Adipocyte (in vitro differentiated cells): Measurements from ENCODE around the gene TEDC1.

ENCODE experiments used
- DNase-seq: peaks from one replicate; pipeline ENCODE4 v3.0.0-alpha.2; 2015; ENCODE audit warnings: low read depth
- H3K27me3 ChIP-seq: replicated peaks from 2 replicates; pipeline ENCODE4 v1.7.0; 2013; ENCODE audit warnings: mild to moderate bottlenecking, low read length, moderate library complexity; ENCODE audit not compliant: control insufficient read depth, insufficient read depth
- H3K36me3 ChIP-seq: 2 replicates; pipeline ENCODE4 v1.7.0; 2013; ENCODE audit warnings: low read length, mild to moderate bottlenecking, moderate library complexity; ENCODE audit not compliant: control insufficient read depth, insufficient read depth, severe bottlenecking
- H3K4me1 ChIP-seq: 2 replicates; pipeline ENCODE4 v1.7.0; 2013; ENCODE audit warnings: mild to moderate bottlenecking, low read length, moderate library complexity; ENCODE audit not compliant: control insufficient read depth, insufficient read depth
- H3K4me3 ChIP-seq: 2 replicates; pipeline ENCODE4 v1.7.0; 2013; ENCODE audit warnings: mild to moderate bottlenecking, low read length, moderate library complexity
- H3K9ac ChIP-seq: 2 replicates; pipeline ENCODE4 v1.7.0; 2013; ENCODE audit warnings: mild to moderate bottlenecking, low read length, moderate library complexity
- H3K9me3 ChIP-seq: 2 replicates; pipeline ENCODE4 v1.7.0; 2013; ENCODE audit warnings: mild to moderate bottlenecking, low read length, moderate library complexity; ENCODE audit not compliant: control insufficient read depth

TEDC1 gene

GRCh38 chr14:105498430-105499255 lies 7.6 kb downstream of the TEDC1 start:
- Histone ChIP-seq H3K27me3 (no peaks in the 10 kb centered on the region), H3K36me3 (no peaks in the 10 kb centered on the region), H3K4me3 (no peak overlapping the region), H3K9me3 (no peaks in the 10 kb centered on the region), H3K4me1 (no peaks in the 10 kb centered on the region), H3K9ac (no peak overlapping the region)
- no peak for DNase-seq

- no peaks in the 10 kb centered on the region for H3K4me1 ChIP-seq
- H3K9ac ChIP-seq = no peak overlapping the region
- DNase-seq = no peak
- no peak overlapping the region for H3K4me3 ChIP-seq
- no peaks in the 10 kb centered on the region for H3K27me3 ChIP-seq
- H3K9me3 ChIP-seq = no peaks in the 10 kb centered on the region
- no peaks in the 10 kb centered on the region for H3K36me3 ChIP-seq
These were observed 8.4 kb downstream of the TEDC1 start for GRCh38 chr14:105499256-105500035.

DNA sequence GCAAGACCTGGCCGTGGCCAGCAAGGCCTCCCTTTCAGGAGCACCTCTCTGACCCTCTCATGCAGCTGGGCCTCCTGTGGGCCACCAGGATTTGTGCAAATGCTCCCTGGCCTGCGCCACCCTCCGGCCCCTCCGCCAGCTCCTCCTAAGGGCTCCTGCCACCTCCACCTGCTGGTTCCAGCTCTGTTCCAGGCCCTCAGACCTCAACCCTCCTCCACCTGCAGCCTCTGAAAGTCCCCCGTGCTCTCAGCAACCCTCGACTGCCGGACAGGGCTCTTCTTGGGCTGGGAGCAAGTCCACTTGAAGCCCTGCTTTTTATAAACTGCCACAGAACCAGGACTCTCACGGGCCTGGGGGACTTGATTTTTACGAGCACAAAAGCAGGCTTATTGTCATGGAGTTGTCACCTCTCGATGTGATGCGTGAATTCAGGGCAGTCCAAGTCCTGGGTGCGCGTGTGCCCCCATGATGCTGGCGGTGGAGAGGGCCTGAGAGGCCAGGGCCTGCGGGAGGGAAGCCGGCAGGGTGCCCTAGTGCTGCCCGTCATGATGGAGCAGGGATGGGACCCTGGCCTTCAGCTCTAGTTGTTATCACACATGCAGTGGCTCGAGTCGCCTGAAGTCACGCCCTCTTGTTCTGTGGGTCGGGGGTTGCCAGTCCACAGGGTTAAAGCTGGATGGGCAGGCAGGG lies 9.1 kb downstream of the TEDC1 start:
- no peak for DNase-seq
- Histone ChIP-seq H3K36me3 (no peaks in the 10 kb centered on the region), H3K27me3 (no peaks in the 10 kb centered on the region), H3K9ac (no peak overlapping the region), H3K4me3 (no peak overlapping the region), H3K4me1 (no peaks in the 10 kb centered on the region), H3K9me3 (no peaks in the 10 kb centered on the region)

DNA sequence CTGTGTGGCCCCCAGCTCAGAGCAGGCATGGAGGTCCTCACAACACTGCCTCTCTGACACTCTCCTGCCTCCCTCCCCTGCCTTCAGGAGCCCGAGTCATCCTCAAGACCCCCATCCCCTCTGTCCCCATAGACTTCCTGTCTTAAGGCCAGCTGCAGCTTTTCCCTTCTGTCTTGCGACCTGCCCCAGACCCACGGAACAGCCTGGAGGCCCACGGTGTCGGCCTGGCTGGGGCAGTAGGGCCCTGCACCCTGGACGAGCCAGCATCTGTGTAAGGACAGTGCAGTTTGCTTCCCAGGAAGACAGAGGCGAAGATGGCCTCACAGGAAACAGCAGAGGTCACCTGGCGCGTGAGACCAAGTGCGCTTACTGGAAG lies 9.7 kb downstream of the TEDC1 start:
- no peaks in the 10 kb centered on the region for H3K4me1 ChIP-seq
- no peak overlapping the region for H3K4me3 ChIP-seq
- no peaks in the 10 kb centered on the region for H3K36me3 ChIP-seq
- no peak for DNase-seq
- no peak overlapping the region for H3K9ac ChIP-seq
- no peaks in the 10 kb centered on the region for H3K9me3 ChIP-seq
- no peaks in the 10 kb centered on the region for H3K27me3 ChIP-seq

DNA sequence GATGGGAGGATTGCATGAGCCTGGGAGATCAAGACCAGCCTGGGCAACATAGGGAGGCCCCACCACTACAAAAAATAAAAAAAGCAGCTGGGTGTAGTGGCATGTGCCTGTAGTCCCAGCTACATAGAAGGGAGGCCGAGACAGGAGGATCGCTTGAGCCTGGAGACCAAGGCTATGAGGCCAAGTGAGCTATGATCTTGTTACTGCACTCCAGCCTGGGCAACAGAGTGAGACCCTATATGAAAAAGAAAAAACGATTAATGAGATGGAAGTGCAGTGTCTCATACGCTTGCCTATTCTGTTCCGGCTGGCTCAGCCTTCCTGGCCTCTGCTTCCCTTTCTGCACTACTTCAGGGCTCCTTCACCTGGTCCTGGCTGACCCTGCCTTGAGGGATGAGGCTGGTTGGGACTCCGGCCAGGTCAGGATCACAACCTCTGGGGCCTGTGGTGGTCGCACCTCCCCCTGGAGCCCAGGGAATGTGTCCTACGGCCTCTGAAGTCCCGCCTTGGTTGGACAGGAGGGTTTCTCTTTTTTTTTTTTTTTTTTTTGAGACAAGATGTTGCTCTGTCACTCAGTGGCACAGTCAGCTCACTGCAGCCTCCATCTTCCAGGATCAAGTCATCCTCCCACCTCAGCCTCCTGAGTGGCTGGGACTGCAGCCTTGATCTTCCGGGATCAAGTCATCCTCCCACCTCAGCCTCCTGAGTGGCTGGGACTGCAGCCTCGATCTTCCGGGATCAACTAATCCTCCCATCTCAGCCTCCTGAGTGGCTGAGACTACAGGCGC lies 10.7 kb downstream of the TEDC1 start:
- no peaks in the 10 kb centered on the region for H3K36me3 ChIP-seq
- H3K27me3 ChIP-seq = no peaks in the 10 kb centered on the region
- no peak overlapping the region for H3K4me3 ChIP-seq
- H3K9me3 ChIP-seq = no peaks in the 10 kb centered on the region
- no peak for DNase-seq
- H3K4me1 ChIP-seq = no peaks in the 10 kb centered on the region
- no peak overlapping the region for H3K9ac ChIP-seq

- H3K4me3 ChIP-seq = no peak overlapping the region
- H3K9me3 ChIP-seq = no peaks in the 10 kb centered on the region
- H3K36me3 ChIP-seq = no peaks in the 10 kb centered on the region
- no peak overlapping the region for H3K9ac ChIP-seq
- H3K4me1 ChIP-seq = no peaks in the 10 kb centered on the region
- peaks cover 6% of the 10 kb centered on the region for H3K27me3 ChIP-seq
- no peak for DNase-seq
These were observed 11.6 kb downstream of the TEDC1 start for GRCh38 chr14:105502446-105503295.

GRCh38 chr14:105503296-105503640 lies 12.2 kb downstream of the TEDC1 start:
- Histone ChIP-seq H3K4me3 (no peak overlapping the region), H3K9me3 (no peaks in the 10 kb centered on the region), H3K27me3 (peaks cover 12% of the 10 kb centered on the region), H3K4me1 (no peaks in the 10 kb centered on the region), H3K9ac (no peak overlapping the region), H3K36me3 (no peaks in the 10 kb centered on the region)
- no peak for DNase-seq

GRCh38 chr14:105503935-105504692 lies 13.1 kb downstream of the TEDC1 start:
- DNase-seq = no peak
- Histone ChIP-seq H3K4me1 (no peaks in the 10 kb centered on the region), H3K9ac (no peak overlapping the region), H3K4me3 (no peak overlapping the region), H3K36me3 (no peaks in the 10 kb centered on the region), H3K27me3 (peaks cover 19% of the 10 kb centered on the region), H3K9me3 (no peaks in the 10 kb centered on the region)

DNA sequence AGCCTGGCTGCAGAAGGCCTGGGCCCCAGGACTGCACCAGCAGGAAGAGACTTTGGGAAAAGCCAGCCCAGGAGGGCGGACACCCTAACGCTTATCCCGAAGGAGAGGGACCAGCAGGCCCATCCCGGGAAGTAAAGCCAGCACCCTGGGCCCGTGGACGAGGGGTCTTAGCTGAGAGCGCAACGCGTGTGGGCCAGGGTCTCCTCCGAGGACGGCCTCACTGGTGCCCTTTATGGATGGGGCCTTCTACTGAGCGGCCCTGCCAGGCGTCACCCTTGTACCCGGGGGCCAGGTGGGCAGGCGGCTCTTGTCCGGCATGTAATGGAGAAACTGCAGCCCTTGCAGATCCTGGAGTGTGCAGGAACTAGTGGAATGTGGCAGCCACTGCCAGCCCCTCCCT lies 14.1 kb downstream of the TEDC1 start:
- DNase-seq = no peak
- Histone ChIP-seq H3K9ac (no peak overlapping the region), H3K4me3 (no peak overlapping the region), H3K9me3 (no peaks in the 10 kb centered on the region), H3K36me3 (no peaks in the 10 kb centered on the region), H3K27me3 (peaks cover 19% of the 10 kb centered on the region), H3K4me1 (no peaks in the 10 kb centered on the region)

DNA sequence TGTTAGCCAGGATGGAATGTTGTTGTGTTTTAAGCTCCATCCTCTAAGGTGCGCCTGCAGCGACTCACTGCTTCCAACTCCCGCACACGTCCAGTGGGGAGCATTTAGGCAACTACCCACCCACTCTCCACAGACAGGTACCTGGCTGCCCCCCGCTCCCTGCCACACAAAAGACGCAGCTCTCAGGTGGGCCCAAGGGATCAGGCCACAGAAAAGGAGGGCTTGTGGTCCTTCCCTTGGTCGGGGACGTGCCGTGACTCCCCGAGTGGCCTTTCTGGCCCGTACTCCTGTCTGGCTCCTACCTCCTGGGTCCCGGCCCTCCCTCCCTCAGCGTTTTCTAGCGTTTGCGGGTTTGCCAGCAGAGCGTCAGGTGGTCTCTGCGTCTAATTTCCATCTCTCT lies 16.2 kb downstream of the TEDC1 start:
- H3K4me1 ChIP-seq = no peaks in the 10 kb centered on the region
- H3K9ac ChIP-seq = no peak overlapping the region
- H3K36me3 ChIP-seq = no peaks in the 10 kb centered on the region
- no peak for DNase-seq
- peaks cover 35% of the 10 kb centered on the region for H3K27me3 ChIP-seq
- no peaks in the 10 kb centered on the region for H3K9me3 ChIP-seq
- H3K4me3 ChIP-seq = no peak overlapping the region
